Heart left ventricle (tissue), 13 donors: ENCODE measurements around the gene MGMT.

Source experiments
- CTCF ChIP-seq, 12 donors: fragments of 200-600 bp; sonication (generic) in 4 of 12; IDR thresholded peaks; one replicate each; pipeline versions ENCODE4 v1.5.0 to v1.8.0; 2018 to 2022; ENCODE audit warnings: antibody characterized with exemption in 12 of 12, mild to moderate bottlenecking in 5 of 12
- POLR2A ChIP-seq, 2 donors: fragments of 450-650 bp; IDR thresholded peaks; one replicate each; pipeline ENCODE4 v1.6.1; 2017; ENCODE audit warnings: antibody characterized with exemption in 2 of 2, mild to moderate bottlenecking in 2 of 2, moderate library complexity in 2 of 2
- donor health status: ischemic (EF 13 %, LVEDD 7.1; RV severe dilation, severe dysfunction).
- donor health status: DM: no; HTN: yes; CAD: no.
- donor health status: DM: no; HTN: no; CAD: no.
- donor health status: ischemic (EF 25% LVEDD 6.9; RV normal size, moderate dysfunction).
- donor health status: ischemic (EF 25% LVEDD 5.7; RV mildly dilated, moderate dysfunction).
- donor health status: ischemic (EF 35%, LVEDD 5.7; RV mildly dilated, moderate dysfunction).
- donor health status: nonischemic (EF 11% LVEDD 7.7; RV severe dilation, severe dysfunction).
- donor health status: DM: yes; HTN: yes; CAD: no.
- donor health status: PGD.
- donor health status: ischemic (EF 29% LVEDD 5.4; RV normal size, mild dysfunction).
- donor health status: nonischemic (EF 23%, LVEDD 6.1; RV moderate dilation, normal function).

DNA sequence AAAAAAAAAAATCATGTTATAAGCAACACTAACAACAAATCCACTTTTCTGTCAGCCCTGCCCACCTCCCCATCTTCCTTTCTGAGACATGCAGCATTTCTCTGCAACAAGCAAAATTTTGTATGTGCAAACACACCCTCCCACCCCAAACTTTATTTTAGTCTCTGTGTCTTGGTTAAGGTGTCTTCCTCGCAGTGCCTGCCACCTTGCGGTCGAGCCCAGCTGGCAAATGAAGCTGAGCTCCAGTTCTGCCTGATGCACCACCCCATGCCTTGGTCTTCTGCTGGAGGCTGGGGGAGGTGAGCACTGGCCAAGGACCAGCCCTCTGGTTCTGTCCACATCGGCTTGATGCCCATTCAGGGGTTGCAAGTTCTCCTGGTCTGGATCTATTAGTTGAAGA, 206.3 kb downstream of the MGMT start:
- no peak for TF ChIP-seq CTCF (IDR thresholded peaks at IDR 0.05)
- TF ChIP-seq POLR2A (IDR thresholded peaks at IDR 0.05) = no peak
